ENCODE results near the gene RPS3.
A peak's percentile ranks its signal among the peaks of the same experiment; 100 is the strongest.
"Not testable (repeated sequence)": the region's sequence is repeated elsewhere in the genome, so short reads cannot be mapped to it uniquely, and the experiment has no call there.

RPS3 gene

DNA sequence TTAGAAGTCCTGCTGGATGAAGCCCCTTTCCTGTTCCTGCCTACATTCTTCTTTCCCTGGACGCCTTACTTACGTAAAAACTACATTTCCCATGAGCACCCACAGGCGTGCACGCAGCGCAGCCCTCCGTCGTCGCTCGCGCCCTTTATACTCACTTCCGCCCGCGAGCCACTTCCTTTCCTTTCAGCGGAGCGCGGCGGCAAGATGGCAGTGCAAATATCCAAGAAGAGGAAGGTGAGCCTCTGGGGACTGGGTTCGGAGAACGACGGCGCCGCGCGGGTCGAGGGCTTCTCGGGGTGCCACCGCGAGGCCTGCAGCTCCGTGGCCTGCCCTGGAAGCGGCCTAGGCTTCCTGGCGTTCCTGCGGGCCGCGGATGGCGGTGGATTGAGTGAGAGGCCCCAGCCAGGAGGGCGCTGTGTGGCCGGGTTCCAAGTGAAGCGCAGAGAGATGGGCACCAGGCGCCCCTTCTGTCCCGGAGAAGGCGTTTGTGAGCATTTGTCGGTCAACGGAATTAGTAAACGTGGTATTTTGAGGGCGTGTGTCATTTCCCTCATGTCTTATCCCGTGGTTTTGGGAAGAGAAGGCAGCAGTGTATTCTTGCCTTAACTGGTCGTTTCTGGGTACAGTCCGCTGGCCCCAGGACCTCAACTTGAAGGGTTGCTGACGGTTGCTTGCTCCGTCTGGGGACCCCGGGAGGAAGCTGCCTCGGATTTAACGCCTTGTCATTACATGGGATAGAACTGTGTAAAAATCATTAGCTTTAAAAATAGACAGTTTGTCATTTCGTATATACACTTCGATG is at the start of gene RPS3:
RPS3 (plus strand) TSS at position 175 of the 802 bp plus-strand sequence; CDS start at position 205, 30 bp downstream.
- DNase-seq = peak; percentile 85

DNA sequence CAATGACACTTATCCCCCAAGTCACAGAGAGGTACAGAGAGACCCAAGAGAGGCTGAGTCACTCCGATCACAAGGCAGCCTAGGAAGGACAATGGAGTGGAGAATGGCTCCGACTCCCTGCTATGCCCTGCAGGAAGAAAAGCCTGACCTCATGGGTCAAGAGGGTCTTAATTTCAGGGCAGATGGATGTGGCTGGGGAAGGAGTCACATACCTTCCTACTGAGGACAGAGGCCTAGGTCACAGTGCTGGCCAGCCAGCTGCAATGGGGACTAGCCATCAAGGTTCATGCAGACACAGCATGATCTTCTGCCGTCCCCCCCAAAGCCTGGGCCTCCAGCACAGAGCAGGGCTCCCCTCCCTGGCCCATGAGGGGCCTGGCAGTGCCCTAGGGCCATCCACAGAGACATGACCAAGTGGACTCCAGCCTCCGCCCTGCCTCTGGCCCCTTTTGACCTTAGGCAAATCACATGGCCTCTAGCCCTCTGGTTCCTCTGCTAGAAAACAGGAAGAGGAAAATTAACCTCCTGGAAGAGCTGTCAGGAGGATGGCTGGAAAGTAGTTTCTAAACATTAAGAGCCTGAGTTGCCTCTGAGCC is 49.7 kb upstream of the RPS3 start:
- DNase-seq = no peak

DNA sequence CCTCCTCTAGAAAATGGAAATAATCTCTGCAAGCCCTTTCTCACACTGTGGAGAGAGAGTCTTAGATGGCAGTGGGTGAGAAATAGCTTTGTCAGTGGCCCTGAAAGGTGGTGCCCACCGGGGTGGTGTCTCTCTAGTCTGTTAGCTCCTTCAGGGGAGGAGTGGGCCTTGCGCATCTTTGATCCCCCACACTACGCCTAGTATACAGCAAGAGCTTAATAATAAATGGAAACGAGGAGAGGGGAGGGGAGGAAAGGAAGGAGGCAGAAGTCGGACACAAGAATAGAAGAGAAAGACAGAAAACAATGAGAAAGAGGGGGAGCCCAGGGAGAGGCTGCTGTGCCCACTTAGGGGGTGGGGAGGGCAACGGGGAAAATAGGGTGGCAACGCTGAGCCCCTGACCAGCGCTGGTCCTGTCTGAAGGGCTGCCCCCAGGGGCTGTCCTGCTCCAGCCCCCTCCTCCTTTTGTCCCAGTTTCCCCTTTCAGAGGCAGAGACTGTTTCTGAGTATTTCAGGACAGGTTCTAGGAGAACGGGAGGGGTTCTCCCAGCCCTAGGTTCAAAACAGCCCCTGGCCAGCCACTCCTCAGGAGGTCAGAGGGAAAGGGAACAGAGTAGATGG is 49.1 kb upstream of the RPS3 start:
- DNase-seq = no peak

DNA sequence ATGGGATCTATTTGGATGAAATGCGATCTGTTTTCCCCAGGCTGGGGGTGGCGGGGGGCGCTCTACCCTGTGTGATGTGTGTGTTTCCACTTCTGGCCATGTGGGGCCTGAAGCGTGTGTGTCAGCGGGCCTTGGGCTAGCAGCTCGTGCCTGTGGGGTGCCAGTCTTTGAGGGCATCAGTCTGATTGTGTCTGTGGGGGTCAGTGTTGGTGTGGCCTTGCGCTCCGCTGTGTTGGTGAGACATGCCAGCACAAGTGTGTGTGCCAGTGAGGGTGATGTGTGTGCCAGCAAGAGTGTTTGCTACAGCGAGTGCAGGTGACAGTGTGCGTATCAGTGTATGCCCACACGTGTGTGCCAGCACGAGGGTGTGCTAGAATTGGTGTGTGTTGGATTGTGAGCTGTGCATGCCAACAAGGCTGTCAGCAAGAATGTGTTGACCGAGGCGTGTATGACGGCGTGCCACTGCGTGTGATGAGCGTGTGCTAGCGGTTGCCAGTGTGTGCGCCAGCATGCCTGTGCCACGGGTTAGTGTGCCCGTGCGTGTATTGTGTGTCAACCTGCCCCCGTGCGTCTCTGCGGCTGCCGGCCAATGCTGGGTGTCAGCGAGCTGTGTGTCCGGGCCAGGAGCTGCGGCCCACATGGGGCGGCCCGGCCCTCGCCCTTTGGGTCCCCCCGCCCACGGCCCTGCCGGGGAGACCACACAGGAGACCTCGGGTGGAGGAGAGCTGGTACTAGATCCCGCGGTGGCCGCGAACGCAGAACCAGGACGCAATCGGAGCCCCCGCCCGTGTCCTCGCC is 48.4 kb upstream of the RPS3 start:
- DNase-seq = peak; percentile 79

DNA sequence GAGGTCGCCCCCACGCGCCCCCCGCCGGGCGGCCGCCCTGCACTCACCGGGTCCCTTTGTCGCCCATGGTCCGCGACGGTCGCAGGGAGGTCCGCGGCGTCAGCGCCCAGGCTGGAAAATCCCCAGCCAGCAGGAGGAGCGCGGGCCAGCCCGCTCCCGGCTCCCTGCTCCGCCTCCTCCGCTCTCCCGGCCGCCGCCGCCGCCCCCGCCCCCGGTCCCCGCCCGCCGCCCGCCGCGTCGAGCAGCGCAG is 47.9 kb upstream of the RPS3 start, which contains the start of gene ARRB1:
ARRB1 (minus strand) TSS at position 121 of the 250 bp plus-strand sequence; CDS start at position 67, 54 bp downstream.
- peak; percentile 96 for DNase-seq

DNA sequence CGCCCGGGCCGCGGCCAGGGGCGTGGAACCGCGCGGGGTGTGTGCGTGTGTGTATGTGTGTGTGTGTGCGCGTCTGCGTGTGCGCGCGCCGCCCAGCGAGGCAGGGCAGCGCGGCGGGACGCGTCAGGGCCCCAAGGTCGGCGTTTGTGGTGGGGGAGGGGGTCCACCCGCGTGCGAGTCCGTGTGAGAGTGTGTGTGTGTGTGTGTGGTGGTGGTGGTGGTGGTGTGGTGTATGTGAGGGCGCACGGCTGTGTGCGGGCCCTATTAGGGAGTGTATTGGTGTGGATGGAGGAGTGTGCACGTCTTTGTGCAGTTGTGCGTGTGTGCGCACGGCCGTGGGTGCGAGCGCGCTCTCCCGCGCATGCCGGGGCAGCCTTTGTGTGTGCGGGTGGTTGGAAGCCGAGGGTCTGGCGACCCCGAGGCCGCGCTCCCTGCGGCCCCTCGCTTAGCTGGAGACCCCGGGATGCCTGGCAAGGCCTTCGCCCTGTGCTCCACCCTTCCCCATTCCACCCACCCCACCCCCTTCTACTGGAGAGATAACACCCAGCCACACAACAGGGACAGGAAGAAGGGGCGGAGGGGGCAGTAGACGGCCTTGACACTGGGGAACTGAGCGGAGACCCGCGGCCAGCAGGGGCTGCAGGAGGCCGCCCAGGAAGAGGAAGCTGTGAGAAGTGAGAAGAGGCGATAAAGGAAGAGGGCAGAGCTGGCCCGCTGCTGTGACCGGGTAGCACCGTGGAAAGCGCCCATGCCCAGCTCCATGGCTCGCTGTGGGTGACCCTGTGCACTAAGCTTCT is 47.3 kb upstream of the RPS3 start:
- peak; percentile 85 for DNase-seq

DNA sequence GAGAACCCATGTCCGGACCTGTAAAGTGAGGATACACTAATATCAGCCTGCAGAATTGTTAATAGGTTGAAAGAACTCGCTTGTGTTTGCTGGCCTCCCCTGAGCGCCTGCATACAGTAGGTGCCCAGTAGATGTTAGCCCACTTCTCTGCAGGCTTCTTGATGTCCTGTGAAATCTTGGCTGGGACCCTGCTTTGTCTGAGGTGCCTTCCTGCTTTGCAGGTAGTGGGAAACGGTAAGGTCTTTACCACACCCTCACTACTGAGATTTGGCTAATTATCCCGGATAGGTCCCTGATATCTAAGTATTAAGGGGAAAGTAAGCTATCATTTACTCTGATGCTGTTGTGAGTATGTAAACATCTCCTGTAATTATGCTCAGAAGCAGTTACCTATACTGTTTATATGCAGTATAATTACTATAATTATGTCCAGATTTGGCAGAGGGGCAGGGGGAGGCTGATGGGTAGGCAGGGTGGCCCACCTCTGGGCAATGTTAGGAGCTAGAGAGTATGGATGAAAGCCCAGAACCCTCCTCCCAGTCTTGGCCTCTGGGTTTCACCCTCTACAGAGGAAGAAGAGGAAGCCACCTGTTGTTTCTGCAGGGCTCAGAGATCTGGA is 46.6 kb upstream of the RPS3 start:
- DNase-seq = no peak

DNA sequence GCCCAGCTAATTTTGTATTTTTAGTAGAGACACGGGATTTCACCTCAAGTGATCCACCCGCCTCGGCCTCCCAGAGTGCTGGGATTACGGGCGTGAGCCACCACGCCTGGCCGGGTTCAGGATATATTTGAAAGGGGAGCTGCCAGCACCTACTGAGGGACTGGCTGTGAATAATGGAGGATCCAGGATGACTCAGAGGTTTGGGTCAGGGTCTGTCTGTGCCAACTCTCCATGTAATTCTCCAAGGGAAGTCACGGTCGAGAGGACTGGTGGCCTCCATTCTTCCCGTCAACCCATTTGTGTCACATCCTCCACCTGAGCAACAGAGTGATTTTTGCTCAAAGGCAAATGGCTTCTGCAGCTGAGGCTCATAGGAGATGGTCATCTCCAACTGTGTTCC is 44.3 kb upstream of the RPS3 start:
- DNase-seq = no peak

DNA sequence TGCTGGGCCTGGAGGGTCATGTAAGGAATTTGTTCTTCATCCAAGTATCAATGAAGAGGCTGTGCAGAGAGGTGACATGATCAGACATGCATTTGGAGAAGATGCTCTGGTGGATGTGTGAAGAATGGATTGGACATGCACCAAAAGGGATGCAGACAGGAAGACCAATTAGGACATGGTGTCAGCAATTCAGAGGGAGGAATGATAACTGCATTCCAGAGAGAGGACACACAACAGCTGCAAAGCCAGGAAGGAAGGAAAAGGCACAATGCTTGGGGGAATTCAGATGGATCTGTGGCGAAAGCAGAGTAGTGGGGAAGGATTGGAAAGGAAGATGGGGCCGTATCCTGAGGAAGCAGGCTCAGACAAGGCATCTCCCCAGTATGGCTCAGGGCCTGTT is 42.7 kb upstream of the RPS3 start:
- DNase-seq = no peak

DNA sequence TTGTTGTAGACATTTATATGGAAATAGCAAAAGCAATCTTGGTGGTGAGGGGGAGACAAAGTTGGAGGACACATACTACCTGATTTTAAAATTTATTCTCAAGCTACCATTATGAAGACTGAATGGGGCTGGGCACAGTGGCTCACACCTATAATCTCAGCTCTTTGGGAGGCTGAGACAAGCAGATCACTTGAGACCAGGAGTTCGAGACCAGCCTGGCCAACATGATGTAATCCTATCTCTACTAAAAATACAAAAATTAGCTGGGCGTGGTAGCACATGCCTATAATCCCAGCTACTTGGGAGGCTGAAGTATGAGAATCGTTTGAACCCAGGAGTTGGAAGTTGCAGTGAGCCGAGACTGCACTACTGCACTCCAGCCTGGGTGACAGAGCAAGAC is 37.0 kb upstream of the RPS3 start:
- DNase-seq = not testable (repeated sequence)

DNA sequence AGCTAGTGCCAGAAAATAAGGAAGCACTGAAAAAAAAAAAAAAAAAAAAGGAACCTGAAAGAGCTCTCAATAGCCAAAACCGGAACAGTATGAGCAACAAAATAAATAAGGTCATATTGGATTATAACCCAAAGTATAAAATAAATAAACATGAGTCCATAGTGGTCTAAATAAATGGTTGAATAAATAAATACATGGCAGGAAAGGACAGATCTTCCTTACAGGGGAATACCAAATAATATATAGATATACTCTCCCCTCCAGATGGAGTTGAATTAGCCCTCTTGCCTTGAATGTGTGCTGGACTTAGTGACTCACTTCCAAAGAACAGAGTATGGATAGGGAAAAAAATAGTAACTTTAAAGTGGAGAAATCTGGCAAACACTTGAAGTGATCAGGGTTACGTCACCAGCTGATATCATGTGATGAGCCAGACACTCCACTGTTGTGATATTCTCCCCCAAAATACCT is 33.6 kb upstream of the RPS3 start:
- DNase-seq = no peak

DNA sequence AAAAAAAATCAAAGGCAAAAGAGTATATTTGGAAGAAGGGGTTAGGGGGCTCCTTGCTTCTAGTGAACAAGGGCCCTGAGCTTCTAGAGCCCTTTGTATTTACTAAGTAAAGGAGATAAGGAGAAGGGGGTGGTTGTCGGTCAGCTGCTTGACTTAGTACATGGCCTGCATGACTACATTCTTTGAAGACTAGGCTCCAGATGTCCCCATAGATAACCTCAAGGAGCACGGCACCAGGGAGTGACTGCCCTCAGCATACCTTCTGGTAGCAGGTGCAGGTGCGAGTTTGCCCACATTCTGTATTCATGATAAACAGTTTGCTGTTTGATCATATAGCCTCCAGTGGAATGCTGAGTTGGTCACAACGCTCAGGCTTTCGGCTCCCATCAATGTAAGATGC is 32.5 kb upstream of the RPS3 start:
- DNase-seq = not testable (repeated sequence)

DNA sequence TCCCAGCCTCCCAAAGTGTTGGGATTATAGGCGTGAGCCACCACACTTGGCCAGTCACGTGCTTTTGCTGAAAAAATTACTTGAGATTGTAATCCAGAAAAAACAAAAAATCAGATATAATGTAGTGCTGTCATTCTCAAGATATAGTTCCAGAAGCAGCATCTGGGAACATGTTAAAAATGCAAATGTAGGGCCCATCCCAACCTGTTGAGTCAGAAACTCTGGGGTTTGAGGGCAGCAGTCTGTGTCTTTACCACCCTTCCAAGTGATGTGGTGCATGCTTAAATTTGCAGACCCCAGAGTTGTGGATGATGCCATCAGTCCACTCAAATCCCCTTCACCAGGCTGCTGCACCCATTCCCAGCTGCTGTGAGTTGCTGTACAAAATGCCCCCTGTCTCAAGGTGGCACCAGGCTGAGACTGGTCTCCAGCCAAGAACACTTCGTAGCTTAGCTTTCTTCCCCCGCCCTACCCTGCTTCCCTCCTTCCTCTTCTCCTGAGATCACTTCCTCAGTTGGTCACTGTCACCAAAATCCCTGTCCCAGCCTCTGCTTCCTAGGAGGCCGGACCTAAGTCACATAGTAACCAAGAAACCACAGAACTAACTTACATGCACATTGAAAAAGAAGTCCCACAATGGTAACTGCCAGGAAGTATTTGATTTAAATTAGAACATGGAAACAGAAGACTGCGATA is 29.6 kb upstream of the RPS3 start:
- DNase-seq = no peak

DNA sequence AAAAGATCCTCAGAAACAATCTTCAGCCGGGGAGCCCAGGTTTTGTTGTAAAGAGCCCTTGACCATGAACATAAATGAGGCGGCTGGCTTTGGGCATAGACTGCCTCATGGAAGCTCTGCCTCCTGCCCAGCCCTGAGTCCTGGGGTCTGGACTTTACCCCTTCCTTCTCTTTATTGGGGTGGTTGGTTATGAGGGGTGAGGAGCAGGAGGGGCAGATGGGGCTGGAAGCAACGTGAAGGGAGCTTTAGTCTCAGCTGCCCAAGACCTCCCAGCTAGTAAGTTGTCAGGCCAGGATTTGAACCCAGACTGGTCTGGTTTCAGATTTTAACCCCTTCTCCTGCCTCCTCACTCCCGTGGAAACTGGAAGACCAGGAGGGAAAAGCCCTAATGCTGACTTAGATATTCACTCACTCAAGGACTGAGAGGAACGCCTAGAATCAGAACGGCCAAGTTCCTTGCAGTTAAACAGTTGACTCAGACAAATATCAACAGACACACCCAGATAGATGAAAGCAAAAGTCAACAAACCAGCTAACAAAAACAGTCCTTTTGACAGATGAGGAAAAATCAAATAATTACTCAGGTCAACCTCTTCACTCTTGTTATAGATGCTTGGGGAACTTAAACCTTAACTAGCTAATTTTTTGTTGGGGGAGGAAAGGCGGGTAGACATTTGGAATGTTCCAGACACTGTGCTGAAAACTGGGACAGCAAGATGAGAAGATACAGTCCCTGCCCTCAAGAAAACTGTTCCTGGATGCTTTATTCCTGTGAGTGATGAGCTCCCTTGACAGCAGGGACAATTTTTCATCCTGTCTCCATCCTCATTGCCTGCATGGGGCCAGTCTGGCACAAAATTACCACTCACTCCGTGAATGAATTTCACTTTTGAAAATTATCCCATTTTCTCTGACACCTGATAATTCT is 27.1 kb upstream of the RPS3 start:
- no peak for DNase-seq

DNA sequence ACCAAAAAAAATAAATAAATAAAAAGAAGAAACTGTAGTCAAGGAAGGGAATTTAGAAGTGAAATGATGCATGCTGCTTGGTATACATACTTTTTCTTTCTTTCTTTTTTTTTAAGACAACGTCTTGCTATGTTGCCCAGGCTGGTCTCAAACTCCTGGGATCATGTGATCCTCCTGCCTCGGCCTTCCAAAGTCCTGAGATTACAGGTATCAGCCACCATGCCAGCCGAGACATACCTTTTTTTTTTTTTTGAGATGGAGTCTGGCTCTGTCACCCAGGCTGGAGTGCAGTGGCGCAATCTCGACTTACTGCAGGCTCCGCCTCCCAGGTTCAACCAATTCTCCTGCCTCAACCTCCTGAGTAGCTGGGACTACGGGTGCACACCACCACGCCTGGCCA is 26.1 kb upstream of the RPS3 start:
- no peak for DNase-seq

DNA sequence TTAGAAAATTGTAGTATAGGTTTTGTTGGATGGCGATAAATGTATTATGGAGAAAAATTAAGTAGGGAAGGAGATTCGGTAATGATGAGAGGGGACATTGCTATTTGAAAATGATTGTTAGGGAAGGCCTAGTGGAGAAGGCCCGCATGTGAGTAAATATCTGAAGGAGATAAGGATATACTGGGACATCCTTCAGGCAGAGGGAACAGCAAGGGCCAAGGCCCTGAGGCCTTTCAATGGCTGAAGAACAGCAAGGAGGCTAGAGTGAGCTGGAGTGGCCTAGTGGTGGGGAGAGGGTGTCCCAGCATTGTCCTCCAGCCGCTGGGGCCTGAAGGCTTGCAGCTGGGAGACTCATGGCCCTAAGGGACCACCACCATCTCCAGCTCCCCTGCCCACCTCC is 24.7 kb upstream of the RPS3 start:
- DNase-seq = no peak

DNA sequence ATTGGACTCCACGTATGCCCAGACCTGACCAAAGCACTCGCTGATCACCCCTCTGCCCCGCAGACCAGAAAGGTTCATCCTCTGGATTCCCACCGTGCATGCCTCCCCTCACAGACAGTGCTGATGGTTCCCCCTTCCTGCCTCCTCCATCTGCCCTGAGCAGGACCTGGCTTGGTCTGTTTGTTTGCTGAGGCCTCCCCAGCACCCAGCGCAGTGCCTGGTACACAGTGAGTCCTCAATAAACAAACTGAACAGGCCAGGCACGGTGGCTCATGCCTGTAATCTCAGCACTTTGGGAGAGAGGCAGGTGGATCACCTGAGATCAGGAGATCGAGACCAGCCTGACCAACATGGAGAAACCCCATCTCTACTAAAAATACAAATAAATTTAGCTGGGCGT is 23.7 kb upstream of the RPS3 start:
- no peak for DNase-seq

DNA sequence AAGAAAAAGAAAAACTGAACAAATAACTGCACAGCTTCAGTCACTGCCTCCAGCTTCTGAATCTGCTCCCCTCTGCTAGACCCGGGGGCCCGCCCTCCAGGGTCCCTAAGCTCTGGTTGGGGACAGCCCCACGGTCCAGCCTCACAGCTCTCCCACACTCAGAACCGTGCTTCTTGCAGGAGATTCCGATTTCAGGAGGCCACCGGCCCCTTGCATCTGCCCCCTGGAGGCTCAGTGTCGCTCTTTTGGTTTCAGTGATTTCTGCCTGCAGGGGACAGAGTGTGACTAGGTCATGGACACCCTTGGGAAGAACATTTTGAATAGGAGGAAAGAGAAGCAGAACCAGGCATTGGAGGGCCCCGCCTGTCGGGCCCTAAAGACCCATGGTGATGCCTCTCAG is 23.1 kb upstream of the RPS3 start:
- DNase-seq = no peak

DNA sequence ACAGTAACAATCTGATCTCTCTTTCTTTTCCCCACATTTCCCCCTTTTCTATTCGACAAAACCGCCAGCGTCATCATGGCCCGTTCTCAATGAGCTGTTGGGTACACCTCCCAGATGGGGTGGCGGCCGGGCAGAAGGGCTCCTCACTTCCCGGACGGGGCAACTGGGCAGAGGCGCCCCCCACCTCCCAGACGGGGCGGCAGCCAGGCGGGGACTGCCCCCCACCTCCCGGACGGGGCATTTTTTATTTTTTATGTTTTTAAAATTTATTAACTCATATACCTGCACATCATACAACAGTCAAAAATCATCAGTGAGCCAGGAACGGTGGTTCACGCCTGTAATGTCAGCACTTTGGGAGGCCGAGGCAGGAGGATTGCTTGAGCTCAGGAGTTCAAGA is 20.5 kb upstream of the RPS3 start:
- DNase-seq = not testable (repeated sequence)

DNA sequence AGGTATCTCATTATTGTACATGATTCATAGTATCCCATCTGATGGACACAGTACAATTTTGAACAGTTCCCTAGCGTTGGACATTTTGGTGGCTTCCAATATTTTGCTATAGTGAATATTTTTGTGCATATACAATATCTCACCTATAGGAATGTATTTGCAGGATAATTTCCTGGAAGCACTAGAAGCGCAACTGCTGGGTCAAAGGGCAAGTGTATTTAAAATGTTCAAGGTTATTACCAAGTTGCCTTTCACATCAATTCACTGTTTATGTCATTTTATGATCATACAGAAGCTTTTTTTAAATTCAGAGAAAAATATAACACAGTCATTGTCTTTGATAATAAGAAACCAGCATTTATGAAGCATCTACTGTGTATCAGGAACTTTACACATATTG is 19.1 kb upstream of the RPS3 start:
- no peak for DNase-seq

Measured in 8988T (cell line).